ENCODE measurements around the gene IL34.

The IL34 gene

DNA sequence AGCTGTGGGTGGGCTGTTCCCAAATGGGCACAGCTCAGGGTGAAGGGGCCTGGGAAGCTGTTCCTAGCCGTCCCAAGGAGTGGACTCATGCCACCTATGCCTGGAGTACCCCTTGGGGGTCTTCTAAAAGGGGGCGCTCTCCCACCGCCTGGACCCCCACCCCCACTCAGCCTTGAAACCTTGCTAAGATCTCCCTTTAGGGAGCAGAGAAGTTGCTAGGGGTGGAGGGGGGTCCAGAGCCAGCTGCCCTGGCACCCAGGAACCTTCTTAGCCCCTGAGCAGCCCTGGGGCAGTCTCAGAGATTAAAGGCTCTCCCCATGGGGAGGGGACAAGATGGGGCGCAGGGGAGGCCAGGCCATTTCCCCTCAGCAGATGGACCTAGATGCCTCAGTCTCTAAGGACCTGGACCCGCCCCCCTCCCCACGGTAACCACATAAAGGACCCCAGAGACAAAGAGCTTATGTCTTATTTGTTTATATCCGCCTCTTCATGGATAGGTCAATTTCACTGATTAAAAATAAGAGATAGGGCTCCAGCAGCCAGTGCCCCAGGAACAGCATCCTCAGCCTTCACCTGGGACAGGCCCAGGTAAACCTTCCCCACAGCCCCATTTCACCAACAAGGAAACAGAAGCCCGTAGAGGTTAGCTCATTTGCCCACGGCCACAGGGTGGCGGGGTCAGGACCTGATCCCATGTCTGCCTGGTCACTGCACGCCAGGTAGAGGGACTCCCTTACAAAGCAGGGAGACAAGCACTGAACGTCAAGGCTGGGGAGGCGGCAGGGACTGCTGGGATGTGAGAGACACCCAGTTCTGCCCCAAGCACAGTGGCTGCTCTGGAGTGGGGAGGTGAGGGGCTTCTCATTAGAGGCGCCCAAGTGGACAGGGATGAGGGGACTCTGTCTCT, 36.1 kb downstream of the IL34 start:
- Histone ChIP-seq H3K4me2 (ENCODE audit: insufficient read depth, low read length, poor library complexity, severe bottlenecking) (no peak overlapping the region), H4K8ac (ENCODE audit: low read depth, low read length) (no peak overlapping the region), H3K9me3 (replicated peaks in 1 of 2; ENCODE audit: control insufficient read depth in 2 of 2, insufficient read depth in 1 of 2, low read depth in 1 of 2, low read length in 2 of 2) (no peaks in the 10 kb centered on the region), H3K14ac (ENCODE audit: low read length) (no peak overlapping the region), H3K4me1 (ENCODE audit: control insufficient read depth in 2 of 2, insufficient read depth in 1 of 2, low read depth in 1 of 2, low read length in 2 of 2) (peaks cover 16 to 27% of the 10 kb centered on the region in 2 donors), H3K36me3 (replicated peaks in 1 of 2; ENCODE audit: control insufficient read depth in 2 of 2, insufficient read depth in 2 of 2, low read length in 2 of 2) (peaks cover 12 to 44% of the 10 kb centered on the region in 2 donors), H2BK5ac (ENCODE audit: low read length) (no peak overlapping the region), H3K18ac (ENCODE audit: low read length) (peak overlapping the region; percentile 44), H3K79me1 (ENCODE audit: low read depth, low read length) (peaks cover 28% of the 10 kb centered on the region), H4K91ac (ENCODE audit: low read depth, low read length, poor library complexity) (no peak overlapping the region), H2BK12ac (ENCODE audit: low read length) (no peak overlapping the region), H2AK5ac (ENCODE audit: low read depth, low read length) (peak overlapping the region; percentile 83), H3K4me3 (ENCODE audit: low read length in 2 of 2) (no peak overlapping the region), H2BK120ac (ENCODE audit: low read depth, low read length) (no peak overlapping the region), H2BK15ac (ENCODE audit: low read length) (no peak overlapping the region), H2AFZ (ENCODE audit: low read length) (no peak overlapping the region), H3K27ac (replicated peaks; ENCODE audit: low read length) (no peak overlapping the region), H3K27me3 (ENCODE audit: control insufficient read depth in 3 of 3, insufficient read depth in 3 of 3, low read depth in 1 of 3, low read length in 3 of 3) (no peaks in the 10 kb centered on the region), H3K9ac (ENCODE audit: low read depth, low read length, poor library complexity) (no peak overlapping the region), H3K4ac (ENCODE audit: low read length) (no peak overlapping the region), H3K23ac (ENCODE audit: low read depth, low read length, poor library complexity) (peak overlapping the region; percentile 89)
- no peak for DNase-seq (ENCODE audit: low spot score)
- no CpG with 5 or more reads among the region's 14 CpGs for WGBS, 2 donors (ENCODE audit: extremely low coverage in 2 of 2, insufficient read length in 2 of 2, insufficient replicate concordance in 1 of 2)

- Histone ChIP-seq H3K23ac (ENCODE audit: low read depth, low read length, poor library complexity) (peak overlapping the region; percentile 25), H3K4ac (ENCODE audit: low read length) (no peak overlapping the region), H2BK120ac (ENCODE audit: low read depth, low read length) (no peak overlapping the region), H3K4me1 (ENCODE audit: control insufficient read depth in 2 of 2, insufficient read depth in 1 of 2, low read depth in 1 of 2, low read length in 2 of 2) (peaks cover 24 to 31% of the 10 kb centered on the region in 2 donors), H3K14ac (ENCODE audit: low read length) (no peak overlapping the region), H3K27me3 (ENCODE audit: control insufficient read depth in 3 of 3, insufficient read depth in 3 of 3, low read depth in 1 of 3, low read length in 3 of 3) (no peaks in the 10 kb centered on the region), H2BK12ac (ENCODE audit: low read length) (no peak overlapping the region), H4K8ac (ENCODE audit: low read depth, low read length) (no peak overlapping the region), H3K36me3 (replicated peaks in 1 of 2; ENCODE audit: control insufficient read depth in 2 of 2, insufficient read depth in 2 of 2, low read length in 2 of 2) (peaks cover 7 to 35% of the 10 kb centered on the region in 2 donors), H3K18ac (ENCODE audit: low read length) (peak overlapping the region; percentile 85), H3K9ac (ENCODE audit: low read depth, low read length, poor library complexity) (peak overlapping the region; percentile 15), H2BK5ac (ENCODE audit: low read length) (peak overlapping the region; percentile 66), H4K91ac (ENCODE audit: low read depth, low read length, poor library complexity) (no peak overlapping the region), H2BK15ac (ENCODE audit: low read length) (peak overlapping the region; percentile 55), H2AFZ (ENCODE audit: low read length) (no peak overlapping the region), H3K4me2 (ENCODE audit: insufficient read depth, low read length, poor library complexity, severe bottlenecking) (no peak overlapping the region), H3K27ac (replicated peaks; ENCODE audit: low read length) (no peak overlapping the region), H3K4me3 (ENCODE audit: low read length in 2 of 2) (no peak overlapping the region), H3K9me3 (replicated peaks in 1 of 2; ENCODE audit: control insufficient read depth in 2 of 2, insufficient read depth in 1 of 2, low read depth in 1 of 2, low read length in 2 of 2) (no peaks in the 10 kb centered on the region), H3K79me1 (ENCODE audit: low read depth, low read length) (peaks cover 26% of the 10 kb centered on the region), H2AK5ac (ENCODE audit: low read depth, low read length) (peak overlapping the region; percentile 61)
- no peak for DNase-seq (ENCODE audit: low spot score)
- WGBS, 2 donors (ENCODE audit: extremely low coverage in 2 of 2, insufficient read length in 2 of 2, insufficient replicate concordance in 1 of 2) = no CpG with 5 or more reads among the region's 13 CpGs
These were observed 37.0 kb downstream of the IL34 start for GRCh38 chr16:70683146-70683944.

GRCh38 chr16:70684146-70685060, 38.0 kb downstream of the IL34 start:
- Histone ChIP-seq H3K9ac (ENCODE audit: low read depth, low read length, poor library complexity) (peak overlapping the region; percentile 70), H3K23ac (ENCODE audit: low read depth, low read length, poor library complexity) (peak overlapping the region; percentile 31), H4K91ac (ENCODE audit: low read depth, low read length, poor library complexity) (no peak overlapping the region), H2BK5ac (ENCODE audit: low read length) (peak overlapping the region; percentile 66), H3K14ac (ENCODE audit: low read length) (peak overlapping the region; percentile 31), H3K4me1 (ENCODE audit: control insufficient read depth in 2 of 2, insufficient read depth in 1 of 2, low read depth in 1 of 2, low read length in 2 of 2) (peaks cover 27 to 35% of the 10 kb centered on the region in 2 donors), H2BK15ac (ENCODE audit: low read length) (peak overlapping the region; percentile 55), H3K36me3 (replicated peaks in 1 of 2; ENCODE audit: control insufficient read depth in 2 of 2, insufficient read depth in 2 of 2, low read length in 2 of 2) (peaks cover 5 to 25% of the 10 kb centered on the region in 2 donors), H3K18ac (ENCODE audit: low read length) (peak overlapping the region; percentile 11), H3K9me3 (replicated peaks in 1 of 2; ENCODE audit: control insufficient read depth in 2 of 2, insufficient read depth in 1 of 2, low read depth in 1 of 2, low read length in 2 of 2) (peaks cover 0 to 2% of the 10 kb centered on the region in 2 donors), H3K4ac (ENCODE audit: low read length) (no peak overlapping the region), H3K79me1 (ENCODE audit: low read depth, low read length) (peaks cover 26% of the 10 kb centered on the region), H3K4me3 (ENCODE audit: low read length in 2 of 2) (peak overlapping the region; percentile 73 to 92), H2BK120ac (ENCODE audit: low read depth, low read length) (no peak overlapping the region), H3K27me3 (ENCODE audit: control insufficient read depth in 3 of 3, insufficient read depth in 3 of 3, low read depth in 1 of 3, low read length in 3 of 3) (no peaks in the 10 kb centered on the region), H3K4me2 (ENCODE audit: insufficient read depth, low read length, poor library complexity, severe bottlenecking) (peak overlapping the region; percentile 95), H2BK12ac (ENCODE audit: low read length) (no peak overlapping the region), H2AFZ (ENCODE audit: low read length) (no peak overlapping the region), H3K27ac (replicated peaks; ENCODE audit: low read length) (no peak overlapping the region), H2AK5ac (ENCODE audit: low read depth, low read length) (peak overlapping the region; percentile 61), H4K8ac (ENCODE audit: low read depth, low read length) (no peak overlapping the region)
- no CpG with 5 or more reads among the region's 14 CpGs for WGBS, 2 donors (ENCODE audit: extremely low coverage in 2 of 2, insufficient read length in 2 of 2, insufficient replicate concordance in 1 of 2)
- no peak for DNase-seq (ENCODE audit: low spot score)

Measured in neuronal stem cell (in vitro differentiated cells).